Measurements from ENCODE around the gene KRT72.

GRCh38 chr12:52566847-52567291 lies 34.4 kb downstream of the KRT72 start:
- TF ChIP-seq CTCF (conservative IDR thresholded peaks at IDR 0.05; ENCODE audit: low read length) (no peak), EZH2phosphoT487 (IDR thresholded peaks at IDR 0.05; ENCODE audit: borderline replicate concordance) (no peak)

Data from Loucy (cell line).